NT2/D1 (cell line): Measurements from ENCODE around the gene ADAM22.

Experiments
- SUZ12 ChIP-seq: IDR thresholded peaks from 2 replicates; pipeline ENCODE4 v1.6.1; 2011; ENCODE audit not compliant: insufficient read length, insufficient read depth; ENCODE audit errors: extremely low read depth
- YY1 ChIP-seq: IDR thresholded peaks from 2 replicates; pipeline ENCODE4 v1.6.1; 2011; ENCODE audit not compliant: insufficient read length, insufficient read depth
- ZNF274 ChIP-seq: IDR thresholded peaks from 2 replicates; pipeline ENCODE4 v1.6.1; 2011; ENCODE audit warnings: mild to moderate bottlenecking, low read depth, low read length

DNA sequence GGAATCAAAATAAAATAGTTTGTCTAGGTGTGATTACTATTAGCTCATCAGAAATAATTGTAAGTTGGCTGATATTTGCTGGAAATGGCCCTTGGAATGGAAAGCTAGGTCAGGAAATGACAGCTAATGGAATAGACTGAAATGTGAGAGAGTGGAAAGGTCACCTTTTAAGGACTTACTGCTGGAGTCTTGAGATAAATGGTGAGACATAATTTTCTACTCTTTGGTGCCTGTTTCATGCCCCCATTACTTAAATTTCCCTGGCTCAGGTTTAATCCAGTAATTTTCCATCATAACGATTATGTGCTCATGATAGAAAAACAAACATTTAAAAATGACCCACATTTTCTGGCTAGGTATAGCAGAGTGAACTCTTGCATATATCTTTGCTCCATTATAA, 123.6 kb downstream of the ADAM22 start:
- no peak for TF ChIP-seq ZNF274
- TF ChIP-seq YY1 = no peak
- TF ChIP-seq SUZ12 = no peak
